Activated T-cell treated with anti-CD3 and anti-CD28 coated beads for 48 hours (primary cell): ENCODE measurements around the gene SEC16A.
"Not testable (repeated sequence)": the region's sequence is repeated elsewhere in the genome, so short reads cannot be mapped to it uniquely, and the experiment has no call there.

ENCODE experiments used
- DNase-seq: peaks from one replicate; pipeline ENCODE4 v3.0.0-alpha.2; 2020; ENCODE audit warnings: low read depth

The SEC16A gene

GRCh38 chr9:136439481-136440408 lies 43.1 kb downstream of the SEC16A start, which contains the start of gene INPP5E:
INPP5E (minus strand) TSS chr9:136439845; CDS start chr9:136439419, 426 bp downstream.
- peak; percentile 87 for DNase-seq

DNA sequence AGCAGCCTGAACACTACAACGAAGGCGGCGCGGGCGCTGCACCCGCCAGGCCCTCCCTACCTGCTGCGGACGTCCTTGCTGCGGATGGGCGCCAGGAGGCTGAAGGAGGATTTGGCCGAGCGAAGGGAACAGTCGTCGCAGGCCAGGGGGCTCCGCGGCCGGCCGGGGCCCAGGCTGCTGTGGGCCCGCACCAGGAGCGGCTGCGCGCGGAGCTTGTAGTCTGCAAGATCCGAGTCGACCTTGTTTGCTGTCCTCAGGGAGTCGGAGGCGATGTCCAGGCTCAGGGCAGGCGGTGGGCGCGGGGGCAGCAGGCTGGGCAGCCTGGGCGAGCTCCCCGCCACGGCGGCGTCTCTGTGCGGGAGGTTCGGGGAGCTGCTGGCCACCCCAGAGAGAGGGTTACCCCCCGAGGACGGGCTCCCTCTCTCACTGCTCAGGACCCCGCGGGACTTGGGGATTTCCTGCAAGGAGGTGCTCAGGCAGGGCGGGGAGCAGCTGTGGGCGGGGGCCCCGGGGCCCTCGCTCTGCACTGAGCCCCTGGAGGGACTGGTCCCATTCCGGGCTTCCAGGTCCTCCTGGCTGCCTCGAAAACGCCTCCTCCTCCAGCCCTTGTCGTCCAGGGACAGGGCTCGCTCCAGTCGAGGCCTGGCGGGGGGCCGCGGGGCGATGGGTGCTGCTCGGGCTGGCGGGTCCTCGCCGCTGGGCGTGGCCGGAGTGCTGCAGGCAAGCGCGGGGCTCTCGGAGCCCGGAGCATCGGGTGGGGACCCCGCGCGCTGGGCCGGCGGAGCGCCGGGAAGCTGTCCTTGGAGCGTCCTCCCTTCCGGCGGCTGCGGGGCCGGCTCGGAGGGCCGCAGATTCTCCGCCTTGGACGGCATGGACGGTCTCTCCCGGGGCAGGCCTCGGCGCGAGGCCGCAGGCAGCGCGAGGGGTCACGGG lies 44.0 kb downstream of the SEC16A start:
- peak; percentile 56 for DNase-seq

DNA sequence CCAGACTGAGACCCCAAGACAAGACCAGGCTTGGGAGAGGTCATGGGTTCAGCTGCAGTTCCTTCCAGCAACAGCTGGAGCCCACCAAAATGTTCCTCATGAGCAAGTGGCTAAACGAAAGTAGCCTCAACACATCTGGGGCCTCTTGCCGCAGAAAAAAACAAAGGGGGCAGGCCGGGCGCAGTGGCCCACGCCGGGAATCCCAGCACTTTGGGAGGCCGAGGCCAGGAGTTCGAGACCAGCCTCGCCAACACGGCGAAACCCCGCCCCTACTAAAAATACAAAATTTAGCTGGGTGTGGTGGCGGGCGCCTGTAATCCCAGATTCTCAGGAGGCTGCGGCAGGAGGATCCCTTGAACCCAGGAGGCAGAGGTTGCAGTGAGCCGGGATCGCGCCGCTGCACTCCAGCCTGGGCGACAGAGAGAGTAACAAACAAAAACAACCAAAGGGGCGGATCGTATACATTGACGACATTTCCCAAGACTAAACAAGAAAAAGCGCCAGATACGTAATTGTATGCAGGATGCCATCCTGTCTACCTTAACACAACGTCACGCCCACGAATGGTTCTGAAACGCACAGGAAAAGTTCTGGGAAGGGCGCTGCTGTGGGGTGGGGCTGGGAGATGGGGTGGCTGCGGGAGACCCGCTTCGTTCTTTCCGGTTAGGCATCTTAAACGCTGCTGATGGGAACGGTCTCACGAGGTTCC lies 44.8 kb downstream of the SEC16A start:
- DNase-seq: no peak

DNA sequence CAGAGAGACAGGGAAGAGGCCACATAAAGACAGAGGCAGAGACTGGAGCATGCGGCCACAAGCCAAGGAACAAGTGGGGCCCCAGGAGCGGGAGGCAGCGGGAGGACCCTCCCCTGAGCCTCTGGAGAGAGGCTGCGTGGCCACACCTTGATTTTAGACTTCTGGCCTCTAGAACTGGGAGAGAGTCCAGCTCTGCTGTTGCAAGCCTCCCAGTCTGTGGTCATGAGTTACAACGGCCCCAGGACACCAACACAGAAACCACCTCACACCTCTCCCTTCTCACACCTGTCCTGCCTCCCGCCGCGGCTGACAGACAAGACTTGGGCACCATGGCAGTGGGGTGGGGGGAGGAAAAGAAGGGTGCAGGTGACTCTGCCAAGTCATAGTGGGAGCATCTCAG lies 45.4 kb downstream of the SEC16A start:
- no peak for DNase-seq

DNA sequence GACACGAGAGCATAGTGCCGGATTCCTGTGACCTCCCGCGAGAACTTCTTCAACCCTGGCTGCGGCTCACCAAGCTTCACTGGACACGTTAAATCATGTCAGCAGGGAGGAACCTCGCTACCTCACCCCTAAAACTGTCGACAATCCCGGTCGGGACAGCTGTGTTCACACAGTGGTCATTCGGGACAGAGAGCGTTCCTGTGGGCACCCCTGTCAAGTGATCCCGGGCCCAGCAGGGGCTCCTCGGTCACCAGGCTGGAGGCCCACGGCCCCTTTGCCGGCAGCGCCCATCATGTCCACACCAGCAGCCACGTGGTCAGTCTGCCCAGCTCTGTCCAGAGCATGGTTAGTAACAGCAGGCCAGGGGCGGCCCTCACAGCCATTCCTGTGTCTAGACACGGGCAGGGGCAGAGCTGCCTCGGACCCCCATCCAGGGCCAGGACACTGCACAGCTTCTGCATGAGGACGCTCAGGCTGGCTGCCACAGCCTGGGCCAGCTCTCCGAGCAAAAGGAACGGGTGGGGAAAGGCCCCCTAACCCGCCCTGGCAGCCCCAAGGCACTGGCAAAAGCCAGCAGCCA lies 46.7 kb downstream of the SEC16A start:
- DNase-seq: no peak

- no peak for DNase-seq
These were observed 48.2 kb downstream of the SEC16A start for GRCh38 chr9:136434580-136435169.

GRCh38 chr9:136433849-136434579 lies 48.8 kb downstream of the SEC16A start:
- no peak for DNase-seq

DNA sequence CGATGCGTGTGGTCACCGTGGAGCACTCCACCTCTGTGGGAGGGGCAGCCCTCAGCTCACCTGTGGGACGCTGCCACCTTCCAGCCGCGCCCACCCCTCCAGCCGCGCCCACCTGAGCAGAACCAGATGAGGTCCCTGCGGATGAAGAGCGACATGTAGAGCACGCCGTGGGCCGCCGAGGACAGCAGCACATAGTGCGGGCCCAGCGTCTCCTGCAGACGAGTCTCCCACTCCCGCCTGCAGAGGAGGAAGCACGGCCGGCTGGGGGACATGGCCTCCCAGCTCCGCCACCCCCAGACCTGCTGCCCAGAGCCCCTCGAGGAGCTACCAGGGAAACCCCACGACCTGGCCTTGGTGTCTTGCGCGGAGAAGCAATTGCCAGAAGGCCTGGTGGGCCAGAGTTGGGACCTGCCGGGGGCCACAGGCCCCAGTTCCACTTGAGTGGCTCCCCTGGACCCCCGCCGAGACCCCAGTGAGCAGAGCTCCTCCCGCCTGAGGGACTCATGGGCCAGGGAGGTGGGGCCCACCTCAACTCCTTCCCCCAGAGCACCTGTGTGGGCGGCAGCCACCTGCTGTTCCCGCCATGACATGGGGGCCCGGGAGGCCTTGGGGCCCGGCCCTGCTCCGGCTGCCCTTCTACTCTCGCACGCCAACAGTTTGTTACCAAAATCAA lies 49.7 kb downstream of the SEC16A start:
- DNase-seq: no peak

DNA sequence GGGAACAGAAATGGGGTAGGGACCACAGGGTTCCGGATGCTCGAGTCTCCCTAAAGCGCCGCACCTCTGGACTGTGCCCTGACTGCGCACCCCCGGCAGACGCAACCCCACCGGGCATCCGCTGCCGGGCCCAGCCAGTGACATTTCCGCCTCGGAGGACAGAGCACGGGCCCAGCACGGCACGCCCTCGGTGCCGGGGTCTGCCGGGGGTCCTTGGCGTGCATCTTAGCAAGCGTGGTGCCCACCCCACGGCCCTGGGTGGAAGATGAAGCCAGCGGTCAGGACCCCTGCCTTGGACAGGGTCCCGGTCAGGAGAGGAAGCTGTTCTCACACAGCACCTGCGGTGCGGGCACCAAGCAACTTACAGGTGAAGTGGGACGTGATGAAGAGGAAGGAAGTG lies 50.2 kb downstream of the SEC16A start:
- no peak for DNase-seq

DNA sequence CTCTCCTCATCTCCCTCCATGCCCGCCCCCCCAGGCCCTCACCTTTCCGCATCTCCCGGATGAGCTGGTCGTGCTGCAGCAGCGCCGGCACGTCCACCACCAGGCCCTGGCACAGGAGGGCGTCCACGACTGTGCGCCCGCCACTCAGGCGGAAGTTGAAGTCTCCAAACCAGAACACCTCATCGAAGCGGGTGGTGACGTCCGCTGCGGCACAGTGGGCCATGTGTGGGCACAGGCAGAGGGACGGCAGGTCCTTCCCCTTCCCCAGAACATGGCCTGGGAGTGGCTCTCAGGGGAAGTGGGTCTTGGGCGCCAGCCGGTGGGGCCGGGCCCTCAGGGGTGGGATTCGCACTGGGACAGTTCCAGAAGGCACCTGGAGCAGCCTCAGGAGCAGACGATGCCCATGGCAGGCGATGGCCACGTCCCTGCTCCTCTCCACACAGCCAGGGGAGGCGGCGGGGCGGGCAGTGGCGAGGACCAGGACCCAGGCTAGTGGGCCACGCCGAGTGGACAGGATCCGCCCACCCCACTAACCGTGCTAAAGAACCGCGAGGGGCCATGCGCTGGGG lies 51.0 kb downstream of the SEC16A start:
- DNase-seq: no peak

DNA sequence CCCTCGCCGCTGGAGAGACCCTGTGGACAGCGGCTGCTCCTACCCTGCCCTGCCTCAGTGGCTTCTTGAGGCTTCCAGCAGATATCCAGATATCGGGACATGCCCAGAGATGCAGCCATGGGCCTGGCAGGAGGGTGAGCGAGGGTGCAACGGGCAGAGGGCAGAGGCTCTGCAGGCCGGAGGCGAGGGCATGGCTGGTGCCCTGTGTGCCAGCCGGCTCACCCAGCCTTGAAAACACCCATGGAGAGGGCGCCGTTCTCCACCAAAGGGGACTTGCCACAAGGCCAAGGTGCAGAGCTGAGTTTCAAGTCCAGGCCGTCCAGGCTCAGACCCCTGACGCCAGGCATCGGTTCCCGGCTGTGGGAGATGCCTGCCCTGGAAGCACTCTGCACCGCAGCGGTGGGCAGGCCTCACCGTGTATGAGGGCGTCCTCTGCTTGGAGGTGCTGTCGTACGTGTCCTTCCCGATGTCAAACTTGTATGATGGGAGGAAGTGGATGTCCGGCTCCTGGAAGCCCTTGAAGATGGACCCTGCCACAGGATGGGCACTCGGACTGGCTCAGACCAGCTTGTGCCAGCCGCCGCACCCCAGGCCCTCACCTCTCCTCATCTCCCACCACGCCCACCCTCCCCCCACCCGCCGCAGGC lies 52.1 kb downstream of the SEC16A start:
- no peak for DNase-seq

GRCh38 chr9:136429683-136430491 lies 53.0 kb downstream of the SEC16A start:
- DNase-seq: no peak

- DNase-seq: no peak
These were observed 53.7 kb downstream of the SEC16A start for GRCh38 chr9:136429075-136429628.

- DNase-seq: no peak
These were observed 56.1 kb downstream of the SEC16A start for GRCh38 chr9:136426787-136427186.

- not testable (repeated sequence) for DNase-seq
These were observed 57.5 kb downstream of the SEC16A start for GRCh38 chr9:136425367-136425766.

DNA sequence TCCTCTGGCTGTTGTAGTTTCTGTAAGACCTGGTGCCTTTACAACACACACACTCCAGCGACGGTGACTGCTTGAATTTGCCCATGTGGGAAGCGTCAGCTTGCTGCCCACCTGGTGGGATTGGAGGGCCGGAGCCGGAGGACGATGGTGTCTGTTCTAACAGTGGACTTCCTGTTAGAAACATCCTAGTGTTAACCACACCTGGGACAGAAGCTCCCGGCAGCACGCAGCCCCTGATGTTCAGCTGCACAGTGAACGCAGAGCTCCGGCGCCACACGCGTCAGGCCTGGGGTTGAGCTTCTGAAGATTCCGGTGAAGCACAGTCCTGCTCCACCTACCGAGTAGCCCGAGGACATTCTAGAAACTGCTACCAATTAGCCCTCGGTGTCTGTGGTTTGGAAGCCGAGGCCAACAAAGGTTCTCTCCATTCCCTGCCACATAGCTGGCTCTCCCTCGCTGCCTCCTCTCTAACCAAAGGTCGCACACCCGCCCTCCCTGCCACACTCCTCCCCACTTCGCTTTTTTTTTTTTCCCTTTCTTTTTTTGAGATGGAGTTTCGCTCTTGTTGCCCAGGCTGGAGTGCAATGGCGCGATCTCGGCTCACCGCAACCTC lies 58.0 kb downstream of the SEC16A start:
- DNase-seq: no peak

DNA sequence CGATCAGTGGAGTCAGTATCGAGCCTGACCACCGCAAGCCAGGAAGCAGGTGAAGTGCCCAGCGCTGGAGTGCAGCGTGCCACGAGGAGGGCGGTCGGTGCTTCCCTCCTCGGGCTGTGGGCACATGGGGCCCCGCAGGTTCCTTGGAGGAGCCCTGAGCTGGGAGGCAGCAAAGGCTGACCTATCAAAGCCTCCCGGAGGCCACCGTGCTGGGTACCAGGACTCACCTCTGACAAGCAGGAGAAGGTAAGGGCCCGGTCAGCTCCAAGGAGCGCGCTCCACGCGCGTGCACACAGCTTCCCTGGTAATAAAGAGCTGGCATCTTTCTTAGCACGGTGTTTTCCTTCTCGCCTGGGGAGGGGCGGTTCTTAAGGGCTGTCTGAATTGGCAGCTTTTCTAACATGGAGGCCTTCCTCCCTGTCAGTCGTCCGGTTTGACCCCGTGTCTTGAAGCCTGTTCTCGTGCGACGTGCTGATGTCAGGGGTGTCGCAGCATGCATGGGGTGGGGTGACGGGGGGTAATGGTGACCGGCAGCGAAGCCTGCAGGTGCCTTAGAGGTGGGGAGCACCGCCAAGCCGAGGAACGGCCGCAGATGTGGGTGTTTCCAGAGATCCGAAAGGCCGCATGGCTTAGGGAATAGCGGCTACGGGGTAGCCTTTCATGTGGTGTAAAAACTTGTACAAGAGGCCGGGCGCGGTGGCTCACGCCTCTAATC lies 59.3 kb downstream of the SEC16A start:
- no peak for DNase-seq
